Aorta (tissue), 5 donors: Measurements from ENCODE around the gene SOST. TPM values are rescaled to one million over a fixed set of nuclear protein-coding genes. Genes with fewer than 3 reads are reported as not detected.

Source experiments
- ATAC-seq: fragments of 200-7000 bp; cut with Tn5 transposase; one replicate; pipeline ENCODE4 v1.9.1; 2022; ENCODE audit warnings: moderate library complexity; ENCODE audit not compliant: low FRiP score
- DNase-seq, 2 donors: peaks; one replicate each; pipeline ENCODE4 v3.0.0-alpha.2; 2020
- H3K27ac ChIP-seq, 2 donors: one replicate each; pipeline ENCODE4 v1.5.1; 2013; ENCODE audit warnings: low read length in 2 of 2, mild to moderate bottlenecking in 2 of 2, moderate library complexity in 2 of 2, control low read depth in 1 of 2, inconsistent platforms in 1 of 2, low read depth in 1 of 2
- H3K27me3 ChIP-seq, 2 donors: one replicate each; pipeline ENCODE4 v1.6.1; 2013; ENCODE audit warnings: control low read depth in 1 of 2, low read length in 1 of 2, mild to moderate bottlenecking in 1 of 2, moderate library complexity in 1 of 2; ENCODE audit not compliant: insufficient read depth in 2 of 2, control insufficient read depth in 1 of 2
- H3K36me3 ChIP-seq, 2 donors: one replicate each; pipeline ENCODE4 v1.6.1; 2013; ENCODE audit warnings: control low read depth in 1 of 2, low read length in 1 of 2, mild to moderate bottlenecking in 1 of 2; ENCODE audit not compliant: insufficient read depth in 2 of 2, control insufficient read depth in 1 of 2
- H3K4me1 ChIP-seq, 2 donors: one replicate each; pipeline ENCODE4 v1.6.1; 2013; ENCODE audit warnings: low read length in 2 of 2, control low read depth in 1 of 2, mild to moderate bottlenecking in 1 of 2, moderate library complexity in 1 of 2; ENCODE audit not compliant: insufficient read depth in 2 of 2, control insufficient read depth in 1 of 2
- H3K4me3 ChIP-seq, 2 donors: one replicate each; pipeline ENCODE4 v1.5.1; 2013; ENCODE audit warnings: low read length in 2 of 2, control low read depth in 1 of 2, mild to moderate bottlenecking in 1 of 2
- H3K9me3 ChIP-seq: one replicate; pipeline ENCODE4 v1.6.1; 2013; ENCODE audit warnings: mild to moderate bottlenecking, low read length; ENCODE audit not compliant: control insufficient read depth
- WGBS, 2 donors: extraction: QIAGEN DNeasy Blood & Tissue Kit; methylation state at CpG; one replicate each; pipeline ENCODE4 v1.1.7; 2013; 5-methylcytosine and 5-hydroxymethylcytosine counted together
- intact Hi-C, 2 donors: fragments of 100-400 bp; cut with DNase I; formaldehyde crosslinking; loops; one replicate each; pipeline versions ENCODE4 v1.14.2 to v1.15.0; 2022
- polyA plus RNA-seq, 2 donors: library from polyadenylated mRNA; stranded (reverse); fragments of 200-250 nt; gene quantifications; one replicate each; pipeline ENCODE4 v1.2.3, GENCODE V29; 2013
- total RNA-seq, 2 donors: library from RNA; stranded (reverse); fragmentation: NEBNext Ultra II Directional; extraction: Animal tissue kit (Norgen Biotek cat#: 25700); gene quantifications; one replicate each; pipeline ENCODE4 v1.2.1, GENCODE V29; 2021
- donor health status: healthy with polysubstance abuse.
- donor health status: Bipolar disorder and iron deficiency.
- donor health status: DM: no; HTN: no; CAD: no.
- donor health status: DM: no; HTN: no; CAD: no.
- donor health status: DM: yes; HTN: yes; CAD: no.

The SOST gene
- total and polyA plus RNA-seq, 4 donors, result 4.8 to 34.3 (median 19.9) TPM

DNA sequence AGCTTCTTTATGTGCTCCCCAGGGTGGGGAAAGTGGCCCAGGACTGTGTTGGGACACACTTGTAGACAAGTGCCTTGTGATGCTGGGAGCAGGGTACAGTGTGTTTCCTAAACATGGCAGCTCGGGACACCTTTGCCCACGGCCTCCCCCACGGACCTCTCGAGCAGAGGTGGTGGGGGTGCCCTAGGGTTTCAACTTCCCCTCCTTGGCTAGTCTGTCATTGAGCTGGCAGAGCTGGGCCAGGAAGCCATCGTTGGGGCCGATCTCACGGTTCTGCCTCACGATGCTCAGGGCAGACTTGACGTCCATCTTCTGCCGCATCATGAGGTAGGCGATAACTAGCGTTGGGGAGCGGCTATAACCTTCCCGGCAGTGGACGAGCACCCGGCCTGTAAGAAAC, 10.8 kb upstream of the SOST start:
- no peaks in the 10 kb centered on the region for H3K27me3 ChIP-seq
- H3K27ac ChIP-seq, result no peak overlapping the region
- DNase-seq, result no peak
- no peak for ATAC-seq
- no peaks in the 10 kb centered on the region for H3K9me3 ChIP-seq
- no peak overlapping the region for H3K4me3 ChIP-seq
- peaks cover 2 to 4% of the 10 kb centered on the region in 2 donors for H3K36me3 ChIP-seq
- WGBS, 2 donors, result 86 to 91% methylated on average over 16 of the region's 16 CpGs
- no peaks in the 10 kb centered on the region for H3K4me1 ChIP-seq
- intact Hi-C loops, result no loop called here

DNA sequence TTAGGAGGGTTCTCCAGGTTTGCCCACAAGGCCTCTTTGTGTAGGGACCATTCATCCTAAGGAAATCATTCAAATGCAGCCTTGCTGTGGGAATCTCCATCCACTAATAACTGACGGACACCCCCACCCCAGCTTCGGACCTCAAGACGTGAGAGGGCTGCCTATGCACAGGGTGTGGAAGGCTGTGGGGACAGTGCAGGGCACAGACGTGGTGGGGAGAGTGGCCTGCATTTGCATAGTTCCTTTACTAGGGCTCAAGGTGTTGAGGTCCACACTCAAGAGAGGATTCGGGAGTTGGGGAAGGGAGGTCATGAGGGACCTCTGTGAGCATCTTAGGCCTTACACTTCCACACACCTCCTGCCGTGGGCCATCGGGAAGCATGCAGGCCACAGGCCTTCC, 10.4 kb upstream of the SOST start:
- Histone ChIP-seq H3K27ac (no peak overlapping the region), H3K9me3 (no peaks in the 10 kb centered on the region), H3K27me3 (no peaks in the 10 kb centered on the region), H3K4me3 (no peak overlapping the region), H3K36me3 (peaks cover 2 to 4% of the 10 kb centered on the region in 2 donors), H3K4me1 (no peaks in the 10 kb centered on the region)
- ATAC-seq, result no peak
- intact Hi-C loops, result no loop called here
- 89 to 91% methylated on average over 7 of the region's 7 CpGs for WGBS, 2 donors
- no peak for DNase-seq

DNA sequence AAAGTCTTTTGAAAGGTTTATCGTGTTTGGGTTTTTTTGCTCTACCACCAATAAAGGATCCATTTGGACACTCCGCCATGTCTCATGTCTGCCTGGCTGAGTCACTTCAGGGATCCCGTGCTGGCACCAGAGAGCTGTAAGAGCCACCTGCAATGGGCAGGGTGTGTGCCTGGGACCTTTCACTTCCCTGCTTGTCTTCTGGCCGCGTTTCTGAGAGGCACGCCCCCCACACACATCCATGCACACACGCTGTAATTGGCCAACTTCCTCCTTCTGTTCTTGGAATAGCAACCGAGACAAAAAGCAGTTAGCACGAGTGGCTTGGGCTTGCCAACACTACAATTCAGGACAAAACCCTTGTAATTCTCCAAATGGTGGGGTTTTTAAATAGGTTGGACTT, 9.8 kb upstream of the SOST start:
- Histone ChIP-seq H3K27ac (no peak overlapping the region), H3K4me1 (no peaks in the 10 kb centered on the region), H3K36me3 (peaks cover 2 to 4% of the 10 kb centered on the region in 2 donors), H3K27me3 (no peaks in the 10 kb centered on the region), H3K4me3 (no peak overlapping the region), H3K9me3 (no peaks in the 10 kb centered on the region)
- ATAC-seq, result no peak
- DNase-seq, result peak in 1 of 2 donors; percentile 80
- intact Hi-C loops, result no loop called here
- WGBS, 2 donors, result 36 to 38% methylated on average over 9 of the region's 9 CpGs

DNA sequence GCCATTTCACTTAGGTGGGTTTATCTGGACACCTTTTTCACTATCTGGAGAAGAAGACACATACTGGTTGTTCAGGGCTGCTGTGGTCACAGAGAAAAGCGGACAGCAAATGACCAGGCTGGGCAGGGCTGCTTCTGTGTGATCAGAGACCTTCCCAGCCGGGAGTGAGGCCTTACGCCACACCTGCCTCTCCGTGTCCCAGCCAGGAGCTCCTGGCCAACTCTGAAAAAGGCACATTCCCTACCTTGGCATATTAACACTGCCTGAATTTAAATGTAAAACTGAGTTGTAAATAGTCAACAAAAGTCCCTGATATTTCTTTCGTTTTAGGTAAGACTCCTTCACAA, 9.1 kb upstream of the SOST start:
- no peaks in the 10 kb centered on the region for H3K27me3 ChIP-seq
- no peaks in the 10 kb centered on the region for H3K9me3 ChIP-seq
- no peak for DNase-seq
- H3K4me3 ChIP-seq, result no peak overlapping the region
- 79% methylated on average over 5 of the region's 5 CpGs for WGBS, 2 donors
- intact Hi-C loops, result no loop called here
- H3K27ac ChIP-seq, result no peak overlapping the region
- ATAC-seq, result no peak
- peaks cover 2 to 4% of the 10 kb centered on the region in 2 donors for H3K36me3 ChIP-seq
- H3K4me1 ChIP-seq, result no peaks in the 10 kb centered on the region

DNA sequence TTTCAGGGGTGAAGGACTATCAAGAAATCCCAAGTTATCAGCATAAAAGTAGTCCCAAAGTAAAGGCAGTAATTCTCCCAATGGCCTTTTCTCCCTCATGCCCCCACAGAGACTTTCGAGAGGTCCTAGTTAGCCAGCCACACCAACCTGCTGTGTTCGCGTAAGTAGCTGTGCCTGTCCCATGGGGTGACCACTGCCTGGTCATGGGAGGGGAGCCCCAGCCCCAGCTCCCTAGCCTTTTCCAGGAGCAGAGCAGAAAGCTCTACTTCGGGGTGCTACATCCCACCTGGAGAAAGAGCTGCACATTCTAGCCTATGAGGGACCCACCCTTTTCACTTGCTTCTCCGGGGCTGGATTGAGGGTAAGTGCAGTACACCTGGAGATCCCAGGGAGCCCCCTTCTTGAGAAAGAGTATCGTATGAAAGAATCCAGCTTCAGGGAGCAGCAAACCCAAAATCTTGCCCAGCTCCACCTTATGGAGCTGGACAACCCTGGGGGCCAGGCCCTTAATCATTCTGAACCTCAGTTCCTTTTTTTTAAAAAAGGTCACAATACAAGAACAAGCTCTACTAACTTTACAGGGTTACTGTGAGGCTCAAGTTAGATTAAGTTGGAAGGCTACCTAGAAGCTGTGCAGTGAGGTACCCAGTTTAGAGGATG, 8.6 kb upstream of the SOST start:
- no peaks in the 10 kb centered on the region for H3K9me3 ChIP-seq
- intact Hi-C loops, result no loop called here
- H3K27me3 ChIP-seq, result no peaks in the 10 kb centered on the region
- peaks cover 0 to 2% of the 10 kb centered on the region in 2 donors for H3K4me1 ChIP-seq
- DNase-seq, result no peak
- peak; percentile 34 for ATAC-seq
- no peak overlapping the region for H3K27ac ChIP-seq
- WGBS, 2 donors, result 82% methylated on average over 6 of the region's 6 CpGs
- no peak overlapping the region for H3K4me3 ChIP-seq
- peaks cover 2 to 4% of the 10 kb centered on the region in 2 donors for H3K36me3 ChIP-seq

DNA sequence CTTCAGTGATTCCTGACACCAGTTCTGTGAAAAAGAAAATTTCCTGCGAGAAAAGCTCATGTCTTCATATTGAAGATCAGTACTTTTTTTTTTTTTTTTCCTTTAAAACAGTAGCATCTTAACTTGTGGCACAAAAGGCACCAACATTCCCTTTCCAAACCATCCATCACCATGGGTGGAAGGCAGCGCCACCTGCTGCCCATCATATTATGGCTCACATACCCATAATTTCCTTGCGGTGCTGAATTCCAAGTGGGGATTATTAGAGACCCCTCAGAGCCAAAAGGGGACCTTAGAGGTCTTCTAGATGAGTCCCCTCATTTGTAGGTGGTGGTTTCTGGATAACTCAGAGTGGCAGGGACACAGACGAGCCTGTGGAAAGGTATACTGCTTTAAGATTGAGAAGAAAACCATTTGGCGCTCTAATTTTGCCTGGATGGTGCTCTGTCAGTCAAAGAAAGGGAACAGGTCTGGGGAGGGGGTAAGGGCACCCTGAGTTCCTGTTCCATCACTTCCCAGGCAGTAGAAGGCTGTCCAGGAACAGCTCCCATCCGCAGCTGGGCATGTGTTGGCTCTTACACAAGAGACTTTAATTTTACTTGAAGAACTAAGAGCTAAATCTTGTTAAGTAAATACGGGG, 7.9 kb upstream of the SOST start:
- WGBS, 2 donors, result 47 to 52% methylated on average over 7 of the region's 7 CpGs
- Histone ChIP-seq H3K9me3 (no peaks in the 10 kb centered on the region), H3K27ac (no peak overlapping the region), H3K4me3 (no peak overlapping the region), H3K4me1 (peaks cover 0 to 2% of the 10 kb centered on the region in 2 donors), H3K27me3 (no peaks in the 10 kb centered on the region), H3K36me3 (peaks cover 2 to 4% of the 10 kb centered on the region in 2 donors)
- intact Hi-C loops, result no loop called here
- ATAC-seq (peak; percentile 53), DNase-seq (peak in 1 of 2 donors; percentile 92)

DNA sequence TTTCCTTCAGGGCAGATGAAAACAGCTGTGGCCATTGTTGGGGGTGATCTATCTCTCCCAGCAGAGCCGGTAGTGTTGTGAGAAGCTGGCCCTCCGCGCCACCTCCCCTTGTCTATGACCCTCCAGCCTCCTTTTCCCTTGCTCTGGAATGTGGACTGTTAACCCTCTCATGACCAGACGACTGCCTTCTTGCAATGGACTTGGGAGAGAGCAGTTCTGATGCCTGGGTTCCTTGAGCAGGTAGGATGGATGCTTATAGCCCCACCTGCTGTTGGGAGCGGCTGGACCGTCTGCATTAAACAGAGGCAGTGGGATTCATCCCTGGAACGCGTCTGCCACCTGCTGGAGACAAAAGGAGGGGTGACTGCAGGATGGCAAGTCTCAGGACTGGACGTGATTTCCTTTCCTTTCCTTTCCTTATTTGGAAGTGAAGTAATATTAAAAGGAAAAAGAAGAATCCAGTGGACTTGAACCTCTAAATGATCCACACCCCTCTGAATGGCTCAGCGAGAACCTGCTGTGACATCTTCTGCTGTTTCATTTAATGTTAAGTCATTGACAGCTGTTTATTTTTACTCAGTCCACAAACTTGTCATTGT, 1.8 kb upstream of the SOST start:
- Histone ChIP-seq H3K4me1 (peaks cover 0 to 2% of the 10 kb centered on the region in 2 donors), H3K27ac (no peak overlapping the region), H3K4me3 (no peak overlapping the region), H3K9me3 (no peaks in the 10 kb centered on the region), H3K27me3 (no peaks in the 10 kb centered on the region), H3K36me3 (no peaks in the 10 kb centered on the region)
- DNase-seq, result peak; percentile 96 to 98
- ATAC-seq, result peak; percentile 92
- intact Hi-C loops, result loop anchor here (1.0 to 5.0 kb wide), 2 partner anchors 66 to 183 kb away; no protein-coding TSS in a partner anchor
- 3% methylated on average over 10 of the region's 10 CpGs for WGBS, 2 donors

DNA sequence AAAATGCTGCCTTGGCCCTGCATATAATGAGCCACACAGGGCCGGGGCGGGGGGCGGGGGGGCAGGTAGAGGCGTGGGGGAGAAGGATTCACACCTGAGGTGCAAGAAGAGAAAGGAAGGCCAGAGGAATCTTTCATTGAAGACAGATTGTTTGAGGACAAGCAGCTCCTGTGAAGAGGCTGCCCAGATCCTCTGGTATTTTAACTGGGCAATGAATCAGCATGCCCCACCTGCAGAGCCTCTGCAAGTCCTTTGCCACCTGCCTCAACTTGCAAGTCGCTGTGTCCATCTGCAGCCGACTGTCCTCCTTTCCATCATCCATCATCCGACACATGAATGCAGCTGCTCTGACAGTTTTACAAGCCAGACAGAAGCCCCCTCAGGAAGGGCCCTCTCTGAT, 1.2 kb upstream of the SOST start:
- no peak overlapping the region for H3K4me3 ChIP-seq
- no peaks in the 10 kb centered on the region for H3K9me3 ChIP-seq
- WGBS, 2 donors, result 62 to 72% methylated on average over 7 of the region's 7 CpGs
- DNase-seq (no peak), ATAC-seq (no peak)
- intact Hi-C loops, result loop anchor here (1.0 to 5.0 kb wide), 2 partner anchors 66 to 183 kb away; no protein-coding TSS in a partner anchor
- peaks cover 0 to 2% of the 10 kb centered on the region in 2 donors for H3K4me1 ChIP-seq
- H3K27ac ChIP-seq, result peak overlapping the region in 1 of 2 donors; percentile 37
- no peaks in the 10 kb centered on the region for H3K27me3 ChIP-seq
- no peaks in the 10 kb centered on the region for H3K36me3 ChIP-seq
